HG03575 (cell line): ENCODE measurements around the gene SP8.

ENCODE experiments used
- ATAC-seq: cut with Tn5 transposase; IDR thresholded peaks from one replicate; pipeline ENCODE4 v1.9.1; 2021; ENCODE audit not compliant: unreplicated experiment, insufficient number of reproducible peaks, low FRiP score; ENCODE audit errors: extremely low read depth

SP8 gene

DNA sequence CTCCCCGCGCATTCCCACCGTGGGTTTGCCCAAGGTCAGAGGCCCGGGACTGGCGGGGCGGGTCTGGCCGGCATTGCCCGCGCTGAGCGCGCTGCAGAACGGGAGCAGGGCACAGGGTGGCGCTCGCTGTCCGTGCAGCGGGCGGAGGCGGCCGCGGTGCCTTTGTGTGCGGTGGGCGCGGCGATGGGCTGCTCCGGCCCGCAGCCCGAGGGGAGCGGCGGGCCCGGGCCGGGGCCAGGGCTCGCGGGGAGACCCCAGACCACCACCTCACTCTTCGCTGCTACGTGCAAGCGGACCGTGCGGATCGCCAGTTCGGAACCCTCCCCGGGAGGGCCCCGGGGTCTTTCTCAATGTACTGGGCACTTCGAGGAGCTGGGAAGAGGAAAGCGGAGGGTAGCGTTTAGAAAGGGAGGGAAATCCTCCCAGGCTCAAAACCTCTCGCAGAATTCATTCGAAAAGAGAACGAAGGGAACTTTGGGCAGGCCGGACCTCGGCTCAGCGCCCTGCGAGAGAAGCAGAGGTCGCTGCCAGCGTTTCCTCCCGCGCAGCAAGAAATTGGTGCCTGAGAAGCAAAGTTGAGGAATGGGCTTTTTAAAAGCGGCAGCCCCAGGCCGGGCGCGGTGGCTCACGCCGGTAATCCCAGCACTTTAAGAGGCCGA lies 8.5 kb downstream of the SP8 start:
- ATAC-seq = no peak

DNA sequence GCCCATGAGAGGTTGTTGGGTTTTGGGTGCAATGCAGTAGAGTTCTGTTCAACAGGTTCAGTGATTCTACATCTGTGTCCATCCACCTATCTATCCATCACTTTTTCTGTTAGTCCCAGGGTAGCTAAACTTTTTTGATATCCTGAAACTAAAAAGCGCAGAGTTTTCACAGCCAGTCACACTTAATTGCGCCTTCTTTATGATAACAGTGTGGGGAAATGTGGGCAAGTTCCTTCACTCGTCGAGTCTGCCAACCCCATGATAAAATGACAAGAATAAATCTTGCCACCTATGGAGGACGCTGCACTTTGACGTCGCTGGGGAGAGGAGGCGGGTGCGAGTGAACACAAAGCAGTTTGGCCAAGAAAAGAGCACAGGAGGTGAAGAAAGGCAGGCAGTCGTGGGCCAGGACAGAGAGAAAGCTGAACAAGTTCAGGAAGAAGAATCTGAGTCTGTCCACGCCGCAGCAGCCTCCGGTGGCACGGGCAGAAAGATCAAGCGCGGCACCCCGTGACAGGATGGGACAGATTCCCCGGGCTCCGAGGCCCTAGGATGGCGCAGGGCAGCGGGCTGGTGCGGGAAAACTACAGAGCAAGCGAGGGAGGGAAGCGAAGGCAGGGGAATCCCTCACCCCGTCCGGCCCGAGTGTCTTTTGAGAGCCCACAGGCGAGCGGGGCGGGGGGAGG lies 9.2 kb downstream of the SP8 start:
- ATAC-seq = no peak

DNA sequence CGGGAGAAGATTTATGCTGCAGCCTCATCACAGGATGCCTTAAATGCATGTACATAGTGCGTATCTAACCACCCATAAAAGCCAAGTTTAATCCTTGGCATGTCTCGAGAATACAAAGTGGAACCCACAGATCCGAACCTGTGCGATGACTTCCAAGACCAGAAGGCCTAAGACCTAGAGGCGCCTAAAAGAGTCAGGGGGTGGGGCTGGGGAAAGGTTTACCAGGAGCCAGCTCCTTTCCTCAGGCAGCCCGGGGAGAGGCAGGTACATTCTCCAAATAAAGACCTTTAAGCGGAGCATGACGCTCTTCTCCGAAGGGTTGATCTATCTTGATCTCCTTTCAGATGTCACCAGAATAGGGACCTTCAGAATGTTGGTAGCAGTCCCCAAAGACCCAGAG lies 9.7 kb downstream of the SP8 start:
- ATAC-seq = no peak

DNA sequence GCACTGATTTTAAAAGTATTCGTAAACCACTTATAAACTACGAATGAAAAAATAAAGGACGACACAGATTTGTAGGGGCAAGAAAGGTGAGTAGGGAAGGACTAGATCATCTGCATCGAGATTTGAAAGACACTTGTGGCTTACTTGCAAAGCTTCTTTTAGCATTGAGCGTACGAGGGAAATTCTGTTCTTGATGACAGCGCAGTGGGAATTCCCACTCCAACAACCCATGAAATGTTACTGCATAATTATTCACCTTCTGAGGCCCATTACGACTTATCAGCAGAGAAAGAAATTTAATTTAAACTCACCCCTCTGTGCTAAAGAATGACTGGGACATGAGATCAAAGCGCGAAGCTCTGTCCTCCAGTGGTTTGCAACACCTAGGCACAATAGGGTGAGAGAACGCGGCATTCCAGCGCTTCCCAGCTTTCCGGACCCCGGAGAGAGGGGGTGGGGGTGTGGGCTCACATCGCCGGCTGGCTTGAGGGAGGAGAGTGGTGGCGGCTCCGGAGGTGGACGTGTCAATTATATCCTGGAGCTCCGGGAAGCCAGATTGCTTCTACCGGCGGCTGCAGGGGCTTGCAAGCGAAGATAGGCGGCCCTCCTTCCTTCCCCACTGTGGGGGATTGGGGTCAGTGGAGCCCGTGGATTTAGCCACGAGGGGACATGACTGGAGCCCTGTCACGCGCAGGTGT lies 10.3 kb downstream of the SP8 start:
- no peak for ATAC-seq

DNA sequence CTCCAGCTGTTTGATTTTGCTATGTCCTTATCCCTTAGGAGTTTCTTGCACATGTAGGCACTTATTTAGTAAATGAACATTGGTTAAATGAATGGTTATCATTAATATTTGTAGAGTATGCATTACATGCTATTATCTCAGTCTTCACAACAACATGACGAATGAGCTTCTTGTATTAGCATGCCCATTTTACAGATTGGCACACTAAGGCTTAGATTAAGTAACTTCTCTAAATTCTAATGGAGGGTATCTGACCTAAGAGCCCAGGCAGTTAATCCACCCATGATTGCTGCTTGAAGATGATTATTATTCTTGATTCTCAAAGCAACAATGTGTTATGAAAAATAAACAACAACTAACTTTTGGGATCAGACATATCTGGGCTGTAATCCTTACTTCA lies 32.7 kb downstream of the SP8 start:
- no peak for ATAC-seq

DNA sequence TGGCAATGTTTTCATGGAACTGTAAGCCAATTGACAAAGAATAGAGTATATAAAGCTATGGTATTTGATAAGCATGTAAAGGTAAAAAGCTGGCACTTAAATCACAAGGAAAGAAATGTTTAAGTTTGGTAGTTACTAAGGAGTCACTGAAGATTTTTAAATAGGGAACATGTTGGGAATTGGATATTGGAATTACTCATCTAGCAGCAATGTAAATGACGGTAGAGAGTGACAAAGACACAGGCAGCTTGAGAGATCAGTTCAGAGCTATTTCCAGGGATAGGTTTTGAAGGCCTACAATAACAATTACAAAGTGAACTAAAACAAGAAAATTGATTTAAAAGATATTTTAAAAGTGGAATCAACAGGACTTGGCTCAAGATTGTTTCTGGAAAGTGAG lies 36.8 kb downstream of the SP8 start:
- no peak for ATAC-seq

DNA sequence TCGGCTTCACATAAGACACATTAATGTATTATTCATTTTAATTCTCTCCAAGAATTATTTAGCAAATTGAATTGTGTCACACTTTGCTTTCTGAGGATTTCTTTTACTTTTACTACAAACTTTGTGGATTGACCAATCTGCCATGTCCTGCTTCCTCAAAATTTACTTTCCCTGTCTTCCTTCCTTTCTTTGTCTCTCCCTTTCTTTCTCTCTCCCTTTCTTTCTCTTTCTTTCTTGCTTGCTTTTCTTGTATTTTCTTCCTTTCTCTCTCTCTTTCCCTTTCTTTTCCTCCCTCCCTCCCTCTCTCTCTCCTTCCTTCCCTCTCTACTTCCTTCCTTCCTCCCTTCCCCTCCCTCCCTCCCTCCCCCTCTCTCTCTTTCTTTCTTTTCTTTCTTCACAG lies 37.8 kb downstream of the SP8 start:
- no peak for ATAC-seq

DNA sequence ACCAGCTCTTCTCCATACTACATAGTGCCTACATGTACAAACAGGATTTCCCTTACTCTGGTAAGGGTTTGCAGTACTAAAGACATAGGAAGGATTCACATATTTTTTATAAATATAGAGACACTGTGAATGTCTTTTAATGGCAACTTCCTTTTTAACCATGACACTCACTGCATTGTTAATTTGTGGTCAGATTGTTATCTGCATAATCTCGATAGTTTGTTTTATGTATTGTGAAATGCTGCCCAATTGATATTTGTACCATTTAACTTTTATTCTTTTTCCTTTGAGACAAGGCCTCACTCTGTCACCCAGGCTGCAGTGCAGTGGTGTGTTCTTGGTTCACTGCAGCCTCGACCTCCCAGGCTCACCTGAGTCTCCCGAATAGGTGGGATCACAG lies 39.7 kb downstream of the SP8 start:
- ATAC-seq = no peak

DNA sequence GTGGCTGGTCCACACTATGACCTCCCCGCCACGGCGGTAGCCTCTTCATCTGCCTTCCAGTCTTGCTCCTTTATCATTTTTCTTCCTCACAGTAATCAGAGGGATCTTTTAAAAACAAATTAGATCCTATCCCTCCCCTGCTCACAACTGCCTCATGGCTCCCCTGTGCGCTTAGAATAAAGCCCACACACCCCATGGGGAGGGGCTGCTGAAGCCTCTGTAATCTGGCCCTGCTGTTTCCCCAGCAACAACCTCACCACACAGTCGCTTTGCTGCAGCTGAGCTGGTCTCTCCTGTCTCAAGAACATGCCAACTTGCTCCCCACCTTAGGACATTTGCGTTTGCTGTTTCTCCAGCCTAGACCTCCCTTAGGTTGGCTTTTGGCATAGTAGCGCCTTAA lies 41.0 kb downstream of the SP8 start:
- ATAC-seq = no peak

DNA sequence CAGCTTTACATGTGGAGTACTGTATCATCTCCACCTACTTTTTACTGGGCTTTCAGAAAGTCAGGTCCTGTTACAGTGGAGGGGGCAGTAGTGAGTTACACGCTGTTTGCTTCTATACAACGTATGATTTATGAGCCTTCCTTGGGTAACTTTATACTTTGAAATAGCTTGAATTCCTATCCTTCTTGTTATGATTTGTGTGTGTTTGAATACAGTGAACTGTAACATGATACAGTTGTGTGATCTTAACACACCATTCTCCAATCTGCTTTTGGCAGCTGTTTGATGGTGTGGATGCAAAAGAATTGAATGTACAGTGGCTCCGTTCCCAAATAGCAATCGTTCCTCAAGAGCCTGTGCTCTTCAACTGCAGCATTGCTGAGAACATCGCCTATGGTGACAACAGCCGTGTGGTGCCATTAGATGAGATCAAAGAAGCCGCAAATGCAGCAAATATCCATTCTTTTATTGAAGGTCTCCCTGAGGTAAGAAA lies 41.7 kb downstream of the SP8 start:
- no peak for ATAC-seq

DNA sequence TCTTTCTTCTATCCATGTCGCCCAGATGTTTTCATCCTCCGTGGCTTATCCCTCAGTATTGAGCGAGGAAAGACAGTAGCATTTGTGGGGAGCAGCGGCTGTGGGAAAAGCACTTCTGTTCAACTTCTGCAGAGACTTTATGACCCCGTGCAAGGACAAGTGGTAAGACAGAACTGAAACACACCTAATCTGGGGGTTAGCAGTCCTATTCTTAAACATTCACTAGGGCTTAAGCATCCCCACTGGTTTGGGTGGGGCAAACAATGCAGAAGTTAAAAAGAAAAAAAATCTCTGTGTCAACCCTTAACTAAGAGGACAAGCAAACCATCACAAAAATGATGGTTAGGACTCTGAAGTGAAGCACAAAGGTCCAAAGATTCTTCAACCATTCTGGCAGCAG lies 43.8 kb downstream of the SP8 start:
- no peak for ATAC-seq

DNA sequence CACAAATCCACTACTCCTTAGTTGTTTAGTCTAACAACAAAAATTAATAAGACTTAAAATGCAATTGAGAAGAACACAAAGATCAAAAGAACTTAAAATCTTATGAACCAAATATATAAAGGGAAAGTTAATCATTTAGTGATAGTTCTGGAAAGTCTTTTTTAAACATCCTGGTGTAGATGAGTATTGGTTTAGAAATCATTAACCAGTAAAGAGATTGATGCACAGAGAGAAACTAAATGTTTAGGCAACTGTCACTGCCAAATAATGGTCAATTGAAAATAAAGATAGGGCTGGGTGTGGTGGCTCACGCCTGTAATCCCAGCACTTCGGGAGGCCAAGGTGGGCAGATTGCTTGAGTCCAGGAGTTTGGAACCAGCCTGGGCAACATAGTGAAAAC lies 44.9 kb downstream of the SP8 start:
- no peak for ATAC-seq

DNA sequence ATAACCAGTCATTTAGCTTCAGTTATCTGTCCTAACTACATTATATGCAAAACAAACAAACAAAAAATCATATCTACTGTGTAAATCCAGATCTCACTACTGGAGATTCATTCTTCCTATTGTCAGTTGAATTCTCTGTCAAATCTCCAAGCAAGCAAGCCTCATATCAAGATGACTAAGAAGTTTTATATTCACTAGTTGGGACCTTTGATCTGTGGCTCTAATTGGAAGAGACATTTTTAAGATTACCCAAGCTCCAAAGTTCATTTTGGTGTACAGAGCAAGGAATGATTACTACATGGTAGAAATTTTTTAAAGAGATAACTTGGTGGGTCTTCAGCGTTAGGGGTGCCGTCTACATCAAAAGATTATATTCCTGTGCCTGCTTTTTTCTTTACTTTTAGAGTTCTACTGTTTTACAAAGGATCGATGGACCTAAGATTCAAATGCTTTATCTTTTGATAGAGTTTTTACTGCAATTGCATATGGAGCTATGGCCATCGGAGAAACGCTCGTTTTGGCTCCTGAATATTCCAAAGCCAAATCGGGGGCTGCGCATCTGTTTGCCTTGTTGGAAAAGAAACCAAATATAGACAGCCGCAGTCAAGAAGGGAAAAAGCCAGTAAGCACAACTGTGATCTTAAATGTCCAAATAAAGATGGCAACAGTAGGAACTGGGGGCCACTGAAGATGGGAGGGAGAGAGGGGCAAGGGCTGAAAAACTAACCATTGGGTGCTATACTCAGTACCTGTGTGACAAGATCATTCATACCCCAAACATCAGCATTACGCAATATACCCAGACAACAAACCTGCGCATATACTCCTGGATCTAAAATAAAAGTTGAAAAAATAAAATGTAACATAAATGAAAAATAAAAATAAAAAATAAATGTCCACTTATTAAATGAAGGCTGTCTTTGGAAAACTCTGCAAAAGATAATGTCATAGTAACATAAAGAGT lies 47.9 kb downstream of the SP8 start:
- ATAC-seq = no peak

DNA sequence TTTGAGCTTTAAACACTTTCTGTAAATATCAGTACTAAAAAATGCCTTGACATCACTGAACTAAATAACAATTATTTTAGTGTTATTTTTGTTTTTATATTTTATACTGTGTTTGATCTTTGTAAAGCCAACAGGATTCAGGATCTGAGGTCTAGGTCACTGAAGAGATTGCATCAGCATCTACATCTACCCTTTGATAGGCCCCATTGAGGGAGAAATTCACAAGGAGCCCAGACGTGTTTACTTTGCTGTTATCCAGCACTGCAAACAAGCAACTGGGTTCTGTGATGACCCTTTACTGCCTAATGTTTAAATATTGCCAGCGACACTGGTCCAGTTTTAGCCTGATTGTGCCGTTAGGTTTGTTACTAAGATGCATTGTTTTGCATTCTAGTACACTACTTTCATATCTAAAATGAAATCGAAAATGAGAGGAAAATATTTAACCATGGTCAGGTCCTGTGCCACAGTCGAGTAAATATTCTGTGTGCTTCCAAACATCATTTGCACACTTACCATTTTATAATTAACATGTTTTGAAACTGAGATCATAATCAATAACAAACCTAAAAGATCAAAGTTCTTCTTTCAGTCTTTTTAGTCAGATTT lies 48.7 kb downstream of the SP8 start:
- ATAC-seq = no peak

DNA sequence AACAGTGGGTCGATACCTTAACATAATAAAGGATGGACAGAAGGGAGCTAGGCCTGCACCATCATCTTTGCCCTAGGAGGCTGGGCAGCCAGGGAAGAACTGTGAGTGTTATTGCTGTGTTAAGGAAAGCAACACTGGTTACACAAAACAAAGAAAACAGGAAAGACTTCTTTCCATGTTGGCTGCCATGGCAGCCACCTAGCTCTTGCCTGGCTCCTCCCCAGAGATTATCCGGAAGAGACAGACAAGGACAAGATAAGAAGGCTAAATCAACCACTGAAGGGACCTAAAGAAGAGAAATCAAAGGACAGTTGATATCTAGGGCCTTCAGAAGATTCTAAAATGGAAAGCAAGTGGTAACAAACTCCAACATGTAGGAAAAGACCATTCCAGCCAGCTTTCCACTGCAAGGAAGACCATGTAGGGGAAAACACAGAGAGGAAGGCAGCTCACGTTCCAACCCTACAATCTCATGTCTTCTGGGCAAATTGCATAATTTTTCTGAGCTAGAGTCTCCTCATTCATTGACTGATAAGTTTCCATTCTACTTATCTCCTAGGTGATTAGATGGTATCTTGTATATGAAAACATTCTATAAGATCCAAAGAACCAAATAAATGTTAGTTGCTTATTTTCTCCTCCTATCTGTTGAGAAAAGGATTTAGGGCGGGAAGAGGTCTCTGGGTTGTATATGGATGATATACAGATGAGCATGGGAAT lies 51.2 kb downstream of the SP8 start:
- no peak for ATAC-seq
